HCT116 (cell line): ENCODE results near the gene PHLDA1.

Source experiments
- EZH2 ChIP-seq: fragments of 200-600 bp; sonication (generic); IDR thresholded peaks from 2 replicates; pipeline ENCODE4 v1.6.1; 2017; ENCODE audit warnings: antibody characterized with exemption, mixed run types
- EZH2phosphoT487 ChIP-seq: fragments of 200-600 bp; IDR thresholded peaks from 2 replicates; pipeline ENCODE4 v1.6.1; 2018; ENCODE audit warnings: antibody characterized with exemption, borderline replicate concordance
- FOSL1 ChIP-seq: IDR thresholded peaks from 2 replicates; pipeline ENCODE4 v1.6.1; 2012; ENCODE audit warnings: low read depth
- JUND ChIP-seq: IDR thresholded peaks from 2 replicates; pipeline ENCODE4 v1.6.1; 2012
- POLR2A ChIP-seq: IDR thresholded peaks from 2 replicates; pipeline ENCODE4 v1.7.0; 2011; ENCODE audit warnings: borderline replicate concordance; ENCODE audit not compliant: insufficient read depth, insufficient read length; ENCODE audit errors: extremely low read depth
- POLR2AphosphoS5 ChIP-seq: IDR thresholded peaks from 2 replicates; pipeline ENCODE4 v1.6.1; 2011; ENCODE audit warnings: mild to moderate bottlenecking, low read depth, low read length, moderate library complexity
- RAD21 ChIP-seq: IDR thresholded peaks from 2 replicates; pipeline ENCODE4 v1.6.1; 2012; ENCODE audit warnings: low read depth, mild to moderate bottlenecking
- SIN3A ChIP-seq: IDR thresholded peaks from 2 replicates; pipeline ENCODE4 v1.6.1; 2012; ENCODE audit warnings: low read depth
- YY1 ChIP-seq: IDR thresholded peaks from 2 replicates; pipeline ENCODE4 v1.6.1; 2011; ENCODE audit warnings: low read length, low read depth, moderate library complexity, mild to moderate bottlenecking; ENCODE audit not compliant: insufficient replicate concordance; ENCODE audit errors: extremely low read depth
- ZFX ChIP-seq: fragments of 450-650 bp; IDR thresholded peaks from 2 replicates; pipeline ENCODE4 v1.6.1; 2017
- TF ChIP-seq, protein P1 (sequence below), 3 experiments: fragments of 200-600 bp in 1 of 3; sonication (generic) in 1 of 3; IDR thresholded peaks in 2 of 3; conservative IDR thresholded peaks in 1 of 3; 2 replicates each; pipeline ENCODE4 v1.5.1; 2012 to 2017; ENCODE audit warnings: low read depth in 2 of 3, low read length in 2 of 3, antibody characterized with exemption in 1 of 3, borderline replicate concordance in 1 of 3, control low read depth in 1 of 3, mild to moderate bottlenecking in 1 of 3, mixed read lengths in 1 of 3, mixed run types in 1 of 3, moderate library complexity in 1 of 3; ENCODE audit not compliant: insufficient read depth in 1 of 3
- TF ChIP-seq, protein P2 (sequence below): IDR thresholded peaks from 2 replicates; pipeline ENCODE4 v1.6.1; 2012

DNA sequence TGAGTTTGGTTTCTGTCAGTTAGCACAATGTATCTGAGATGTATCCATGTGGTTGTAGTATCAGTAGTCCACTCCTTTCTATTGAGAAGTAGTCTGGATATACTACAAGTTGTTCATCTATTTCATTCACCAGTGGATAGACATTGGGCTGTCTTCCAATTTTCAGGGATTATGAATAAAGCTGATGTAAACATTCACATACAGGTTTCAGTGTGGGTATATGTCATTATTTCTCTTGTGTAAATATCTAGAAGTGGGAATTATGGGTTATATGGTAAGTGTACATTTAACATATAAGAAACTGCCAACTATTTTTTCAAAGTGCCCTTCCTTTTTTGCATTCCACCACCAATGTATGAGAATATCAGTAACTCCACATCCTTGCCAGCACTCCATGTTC is 35.9 kb downstream of the PHLDA1 start:
- TF ChIP-seq, protein P1, sequence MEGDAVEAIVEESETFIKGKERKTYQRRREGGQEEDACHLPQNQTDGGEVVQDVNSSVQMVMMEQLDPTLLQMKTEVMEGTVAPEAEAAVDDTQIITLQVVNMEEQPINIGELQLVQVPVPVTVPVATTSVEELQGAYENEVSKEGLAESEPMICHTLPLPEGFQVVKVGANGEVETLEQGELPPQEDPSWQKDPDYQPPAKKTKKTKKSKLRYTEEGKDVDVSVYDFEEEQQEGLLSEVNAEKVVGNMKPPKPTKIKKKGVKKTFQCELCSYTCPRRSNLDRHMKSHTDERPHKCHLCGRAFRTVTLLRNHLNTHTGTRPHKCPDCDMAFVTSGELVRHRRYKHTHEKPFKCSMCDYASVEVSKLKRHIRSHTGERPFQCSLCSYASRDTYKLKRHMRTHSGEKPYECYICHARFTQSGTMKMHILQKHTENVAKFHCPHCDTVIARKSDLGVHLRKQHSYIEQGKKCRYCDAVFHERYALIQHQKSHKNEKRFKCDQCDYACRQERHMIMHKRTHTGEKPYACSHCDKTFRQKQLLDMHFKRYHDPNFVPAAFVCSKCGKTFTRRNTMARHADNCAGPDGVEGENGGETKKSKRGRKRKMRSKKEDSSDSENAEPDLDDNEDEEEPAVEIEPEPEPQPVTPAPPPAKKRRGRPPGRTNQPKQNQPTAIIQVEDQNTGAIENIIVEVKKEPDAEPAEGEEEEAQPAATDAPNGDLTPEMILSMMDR (IDR thresholded peaks at IDR 0.05 in 2 of 3, conservative IDR thresholded peaks at IDR 0.05 in 1 of 3; ENCODE audit: borderline replicate concordance in 1 of 3, insufficient read depth in 1 of 3, low read depth in 2 of 3, low read length in 2 of 3): no peak
- TF ChIP-seq POLR2A: no peak
- no peak for TF ChIP-seq YY1
- TF ChIP-seq FOSL1: no peak
- no peak for TF ChIP-seq ZFX
- TF ChIP-seq JUND: no peak
- TF ChIP-seq SIN3A: no peak
- TF ChIP-seq POLR2AphosphoS5: no peak
- TF ChIP-seq EZH2: no peak
- no peak for TF ChIP-seq EZH2phosphoT487
- TF ChIP-seq, protein P2, sequence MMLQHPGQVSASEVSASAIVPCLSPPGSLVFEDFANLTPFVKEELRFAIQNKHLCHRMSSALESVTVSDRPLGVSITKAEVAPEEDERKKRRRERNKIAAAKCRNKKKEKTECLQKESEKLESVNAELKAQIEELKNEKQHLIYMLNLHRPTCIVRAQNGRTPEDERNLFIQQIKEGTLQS: no peak
- TF ChIP-seq RAD21: no peak
